Testis (tissue), 3 donors: ENCODE results near the gene OR5AC2. TPM values are rescaled to one million over a fixed set of nuclear protein-coding genes. Genes with fewer than 3 reads are reported as not detected.

ENCODE experiments used
- DNase-seq: peaks from one replicate; pipeline ENCODE4 v3.0.0-alpha.2; 2019
- H3K27ac ChIP-seq, 2 donors: fragments of 200-600 bp; sonication (generic); one replicate each; pipeline ENCODE4 v1.5.1; 2019
- H3K27me3 ChIP-seq: fragments of 200-600 bp; sonication (generic); one replicate; pipeline ENCODE4 v1.5.1; 2019
- H3K36me3 ChIP-seq: fragments of 200-600 bp; sonication (generic); one replicate; pipeline ENCODE4 v1.5.1; 2017; ENCODE audit warnings: low read depth; ENCODE audit errors: missing control alignments
- H3K4me1 ChIP-seq: fragments of 200-600 bp; sonication (generic); one replicate; pipeline ENCODE4 v1.5.1; 2019
- H3K4me3 ChIP-seq, 2 donors: fragments of 200-600 bp; sonication (generic); one replicate each; pipeline ENCODE4 v1.5.1; 2017 to 2019
- H3K9me3 ChIP-seq: fragments of 200-600 bp; sonication (generic); one replicate; pipeline ENCODE4 v1.5.1; 2017
- CTCF ChIP-seq, 3 experiments: fragments of 450-650 bp in 2 of 3; fragments of 200-600 bp in 1 of 3; sonication (generic) in 1 of 3; IDR thresholded peaks; one replicate each; pipeline ENCODE4 v1.5.1; 2016 to 2019; ENCODE audit warnings: antibody characterized with exemption in 3 of 3, mild to moderate bottlenecking in 2 of 3, moderate library complexity in 1 of 3
- POLR2A ChIP-seq: fragments of 450-650 bp; IDR thresholded peaks from one replicate; pipeline ENCODE4 v1.6.1; 2017; ENCODE audit warnings: antibody characterized with exemption, mild to moderate bottlenecking, moderate library complexity
- WGBS, 2 donors: methylation state at CpG; one replicate each; pipeline ENCODE4 v1.1.5; 2018; 5-methylcytosine and 5-hydroxymethylcytosine counted together
- intact Hi-C: fragments of 100-400 bp; cut with DNase I; formaldehyde crosslinking; loops from one replicate; pipeline ENCODE4 v1.15.1; 2023; ENCODE audit warnings: low total_unique reads
- polyA plus RNA-seq: library from polyadenylated mRNA; stranded (reverse); fragments of 350-450 nt; fragmentation: Illumina TruSeq; extraction: RNeasy Lipid Tissue Mini Kit (QIAGEN cat#74804); gene quantifications from one replicate; pipeline ENCODE4 v1.2.3, GENCODE V29; 2014; ENCODE audit warnings: low read depth, low replicate concordance; ENCODE audit not compliant: insufficient read depth
- total RNA-seq, 2 donors: library from RNA; depleted of rRNA; stranded (reverse); fragments of >200 nt; gene quantifications; one replicate each; pipeline ENCODE4 v1.2.3, GENCODE V29; 2016

The OR5AC2 gene
- total and polyA plus RNA-seq, 3 donors from 2014 or later: not detected

DNA sequence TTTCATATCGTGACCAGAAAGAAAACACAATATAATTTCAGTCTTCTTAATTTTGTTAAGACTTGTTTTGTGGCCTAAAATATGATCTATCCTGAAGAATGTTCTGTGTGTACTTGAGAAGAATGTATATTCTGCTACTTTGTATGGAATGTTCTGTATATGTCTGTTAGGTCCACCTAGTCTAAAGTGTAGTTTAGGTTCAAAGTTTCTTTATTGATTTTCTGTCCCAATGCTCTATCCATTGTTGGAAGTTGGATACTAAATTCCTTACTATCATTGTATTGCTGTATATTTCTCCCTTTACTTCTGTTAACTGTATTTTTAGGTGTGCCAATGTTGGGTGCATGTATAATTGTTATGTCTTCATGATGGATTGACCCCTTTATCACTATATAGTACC, 21.2 kb downstream of the OR5AC2 start:
- Histone ChIP-seq H3K27me3 (no peaks in the 10 kb centered on the region), H3K36me3 (no peaks in the 10 kb centered on the region), H3K4me1 (no peaks in the 10 kb centered on the region), H3K4me3 (no peak overlapping the region), H3K9me3 (no peaks in the 10 kb centered on the region), H3K27ac (no peak overlapping the region)
- TF ChIP-seq CTCF (IDR thresholded peaks at IDR 0.05) (no peak), POLR2A (no peak)
- DNase-seq: no peak
- intact Hi-C loops: no loop called here
- WGBS, 2 donors: 0 to 32% methylated on average over 1 of the region's 1 CpG

DNA sequence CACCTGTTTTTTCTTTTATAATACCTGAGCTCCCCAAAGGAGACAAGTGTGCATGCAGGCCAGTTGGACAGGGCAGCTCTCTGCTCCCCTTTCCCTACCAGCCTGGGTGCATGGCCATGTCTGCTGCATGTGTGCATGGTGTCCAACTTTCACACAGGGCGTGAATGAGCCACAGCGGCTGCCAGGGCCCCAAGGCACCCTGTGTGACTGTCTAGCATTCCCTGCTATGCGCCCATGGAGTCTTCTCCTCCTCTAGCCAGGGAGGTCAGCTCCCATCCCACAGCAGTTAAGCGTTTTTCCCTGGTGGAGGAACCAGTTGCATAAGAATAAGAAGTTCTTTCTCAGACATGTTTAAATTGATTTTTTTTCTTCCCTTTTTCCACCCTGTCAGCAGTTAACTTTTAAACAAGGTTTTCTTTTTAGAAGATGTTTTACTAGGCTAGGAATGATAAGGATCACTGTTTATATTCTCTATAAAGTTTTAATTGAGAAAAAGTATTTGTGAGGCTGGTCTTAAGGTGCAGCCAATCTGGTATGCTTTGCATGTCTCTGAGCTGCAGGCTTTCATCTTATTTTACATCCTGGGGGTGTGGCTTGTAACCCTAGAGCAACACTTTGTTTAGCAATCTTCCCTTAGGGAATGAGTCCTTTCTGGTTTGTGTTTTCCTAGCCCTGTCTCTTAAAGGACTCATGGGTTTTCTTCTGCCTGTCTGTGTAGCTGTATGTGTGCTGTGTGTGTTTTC, 23.0 kb downstream of the OR5AC2 start:
- 89 to 95% methylated on average over 4 of the region's 4 CpGs for WGBS, 2 donors
- Histone ChIP-seq H3K9me3 (no peaks in the 10 kb centered on the region), H3K4me3 (no peak overlapping the region), H3K27ac (no peak overlapping the region), H3K36me3 (no peaks in the 10 kb centered on the region), H3K4me1 (no peaks in the 10 kb centered on the region), H3K27me3 (no peaks in the 10 kb centered on the region)
- TF ChIP-seq CTCF (IDR thresholded peaks at IDR 0.05): no peak
- no peak for TF ChIP-seq POLR2A
- no peak for DNase-seq
- intact Hi-C loops: no loop called here

DNA sequence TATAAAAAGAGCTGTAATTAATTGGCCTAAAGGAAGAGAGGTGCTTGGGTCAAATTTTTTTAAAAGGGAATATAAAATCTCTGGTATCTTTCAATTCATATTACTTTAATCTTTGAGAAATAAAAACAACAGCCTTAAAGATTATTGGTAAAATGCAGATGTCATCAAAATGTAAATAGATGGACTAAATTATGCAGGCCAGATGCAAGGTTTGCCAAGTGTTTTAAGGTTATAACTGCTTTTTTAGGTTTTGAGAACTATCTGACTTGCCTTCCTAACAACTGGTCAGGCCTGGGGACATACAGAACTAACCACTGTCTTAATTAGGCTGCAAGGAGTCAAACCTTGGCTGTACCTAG, 23.6 kb downstream of the OR5AC2 start:
- no peaks in the 10 kb centered on the region for H3K4me1 ChIP-seq
- no peaks in the 10 kb centered on the region for H3K36me3 ChIP-seq
- DNase-seq: no peak
- intact Hi-C loops: no loop called here
- no peak overlapping the region for H3K27ac ChIP-seq
- H3K27me3 ChIP-seq: no peaks in the 10 kb centered on the region
- TF ChIP-seq CTCF (IDR thresholded peaks at IDR 0.05) (no peak), POLR2A (no peak)
- H3K4me3 ChIP-seq: no peak overlapping the region
- H3K9me3 ChIP-seq: no peaks in the 10 kb centered on the region

GRCh38 chr3:98114264-98114663, 27.3 kb downstream of the OR5AC2 start:
- DNase-seq: no peak
- TF ChIP-seq CTCF (IDR thresholded peaks at IDR 0.05): no peak
- TF ChIP-seq POLR2A: no peak
- no peak overlapping the region for H3K4me3 ChIP-seq
- H3K4me1 ChIP-seq: no peaks in the 10 kb centered on the region
- 76 to 79% methylated on average over 3 of the region's 3 CpGs for WGBS, 2 donors
- H3K36me3 ChIP-seq: no peaks in the 10 kb centered on the region
- H3K27ac ChIP-seq: no peak overlapping the region
- no peaks in the 10 kb centered on the region for H3K9me3 ChIP-seq
- intact Hi-C loops: no loop called here
- no peaks in the 10 kb centered on the region for H3K27me3 ChIP-seq

GRCh38 chr3:98115717-98116116, 28.7 kb downstream of the OR5AC2 start:
- H3K9me3 ChIP-seq: no peaks in the 10 kb centered on the region
- no peak for DNase-seq
- no peak for TF ChIP-seq POLR2A
- TF ChIP-seq CTCF (IDR thresholded peaks at IDR 0.05): no peak
- no peaks in the 10 kb centered on the region for H3K27me3 ChIP-seq
- no peak overlapping the region for H3K4me3 ChIP-seq
- H3K36me3 ChIP-seq: no peaks in the 10 kb centered on the region
- WGBS, 2 donors: 76 to 98% methylated on average over 1 of the region's 1 CpG
- H3K4me1 ChIP-seq: no peaks in the 10 kb centered on the region
- intact Hi-C loops: no loop called here
- H3K27ac ChIP-seq: no peak overlapping the region
